GM12878 (cell line): ENCODE measurements around the gene DCDC2C.

Source experiments
- CTCF ChIP-seq, 3 experiments: IDR thresholded peaks in 2 of 3; conservative IDR thresholded peaks in 1 of 3; 2 replicates each; pipeline ENCODE4 v1.5.1; 2011; ENCODE audit warnings: low read depth in 3 of 3, low read length in 3 of 3, mild to moderate bottlenecking in 3 of 3, control low read depth in 2 of 3, moderate library complexity in 2 of 3, inconsistent platforms in 1 of 3, mixed read lengths in 1 of 3; ENCODE audit not compliant: control insufficient read depth in 2 of 3, insufficient read depth in 1 of 3; ENCODE audit errors: extremely low read depth in 1 of 3
- EP300 ChIP-seq, 2 experiments: fragments of 150-350 bp in 1 of 2; IDR thresholded peaks; 2 replicates each; pipeline ENCODE4 v1.6.1; 2011 to 2012; ENCODE audit warnings: low read depth in 2 of 2, low read length in 2 of 2, borderline replicate concordance in 1 of 2, improper control_type of control experiment in 1 of 2, inconsistent platforms in 1 of 2; ENCODE audit not compliant: control insufficient read depth in 1 of 2
- EZH2 ChIP-seq: IDR thresholded peaks from 2 replicates; pipeline ENCODE4 v1.6.1; 2012; ENCODE audit warnings: low read depth, mild to moderate bottlenecking, control low read depth, inconsistent platforms, low read length, borderline replicate concordance; ENCODE audit not compliant: control insufficient read depth
- MYC ChIP-seq: IDR thresholded peaks from 2 replicates; pipeline ENCODE4 v1.6.1; 2011; ENCODE audit warnings: mild to moderate bottlenecking, low read length, moderate library complexity, inconsistent platforms; ENCODE audit not compliant: insufficient read depth, insufficient replicate concordance, insufficient read length, severe bottlenecking
- PKNOX1 ChIP-seq: fragments of 450-650 bp; IDR thresholded peaks from 2 replicates; pipeline ENCODE4 v1.6.1; 2016; ENCODE audit warnings: mild to moderate bottlenecking
- POLR2A ChIP-seq: IDR thresholded peaks from 2 replicates; pipeline ENCODE4 v1.6.1; 2011; ENCODE audit warnings: low read depth, mild to moderate bottlenecking, low read length
- POLR2AphosphoS2 ChIP-seq: IDR thresholded peaks from 2 replicates; pipeline ENCODE4 v1.6.1; 2011; ENCODE audit warnings: low read depth, mild to moderate bottlenecking, low read length, improper control_type of control experiment, moderate library complexity
- RB1 ChIP-seq: fragments of 450-650 bp; formaldehyde crosslinking; IDR thresholded peaks from 2 replicates; pipeline ENCODE4 v1.6.1; 2017; ENCODE audit warnings: mild to moderate bottlenecking, borderline replicate concordance
- SIN3A ChIP-seq: IDR thresholded peaks from 2 replicates; pipeline ENCODE4 v1.6.1; 2012; ENCODE audit warnings: low read depth, low read length, improper control_type of control experiment
- YY1 ChIP-seq: IDR thresholded peaks from 2 replicates; pipeline ENCODE4 v1.6.1; 2011; ENCODE audit warnings: low read depth, mild to moderate bottlenecking, low read length
- ZNF274 ChIP-seq: IDR thresholded peaks from one replicate; pipeline ENCODE4 v1.8.0; 2011; ENCODE audit not compliant: insufficient read length, insufficient read depth
- ZNF592 ChIP-seq: fragments of 450-650 bp; IDR thresholded peaks from 2 replicates; pipeline ENCODE4 v1.6.1; 2017; ENCODE audit warnings: mild to moderate bottlenecking, moderate library complexity
- ZZZ3 ChIP-seq: IDR thresholded peaks from 2 replicates; pipeline ENCODE4 v1.6.1; 2011; ENCODE audit warnings: low read depth; ENCODE audit not compliant: control insufficient read depth, insufficient read length
- TF ChIP-seq, protein P1 (sequence below): fragments of 450-650 bp; formaldehyde crosslinking; IDR thresholded peaks from 2 replicates; pipeline ENCODE4 v1.4.0; 2022; ENCODE audit warnings: mild to moderate bottlenecking, moderate library complexity

DNA sequence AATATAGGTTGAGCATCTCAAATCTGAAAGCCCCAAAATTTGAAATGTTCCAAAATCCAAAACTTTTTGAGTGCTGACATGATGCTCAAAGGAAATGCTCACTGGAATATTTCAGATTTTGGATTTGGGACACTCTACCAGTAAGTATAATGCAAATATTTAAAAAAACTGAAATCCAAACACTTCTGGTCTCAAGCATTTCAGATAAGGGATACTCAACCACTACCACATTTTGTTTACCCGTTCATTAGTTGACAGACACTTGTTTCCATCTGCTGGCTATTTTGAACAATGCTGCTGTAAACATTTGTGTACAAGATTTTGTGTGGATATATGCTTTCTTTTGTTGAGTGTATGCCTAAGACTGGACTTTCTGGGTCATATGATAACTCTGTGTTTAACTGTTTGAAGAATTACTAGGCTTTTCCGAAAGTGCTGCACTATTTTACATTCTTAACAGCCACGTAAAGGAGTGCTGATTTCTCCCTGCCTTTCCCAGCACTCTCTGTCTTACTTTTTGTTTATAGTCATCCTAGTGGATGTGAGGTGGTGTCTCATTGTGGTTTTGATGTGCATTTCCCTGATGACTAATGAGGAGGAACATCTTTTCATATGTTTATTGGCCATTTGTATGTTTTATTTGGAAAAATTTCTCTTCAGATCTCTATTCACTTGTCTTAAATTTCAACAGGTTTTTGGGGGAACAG lies 19.5 kb upstream of the DCDC2C start:
- TF ChIP-seq POLR2AphosphoS2: no peak
- 0 out of 6 replicates have a peak, but pooled peaks of 1 of the 3 experiments have one; percentile 4 for TF ChIP-seq CTCF (IDR thresholded peaks at IDR 0.05 in 2 of 3, conservative IDR thresholded peaks at IDR 0.05 in 1 of 3; ENCODE audit: control insufficient read depth in 2 of 3, extremely low read depth in 1 of 3, insufficient read depth in 1 of 3, low read depth in 3 of 3, low read length in 3 of 3)
- no peak for TF ChIP-seq POLR2A
- TF ChIP-seq RB1: no peak
- TF ChIP-seq EZH2: no peak
- TF ChIP-seq, protein P1, sequence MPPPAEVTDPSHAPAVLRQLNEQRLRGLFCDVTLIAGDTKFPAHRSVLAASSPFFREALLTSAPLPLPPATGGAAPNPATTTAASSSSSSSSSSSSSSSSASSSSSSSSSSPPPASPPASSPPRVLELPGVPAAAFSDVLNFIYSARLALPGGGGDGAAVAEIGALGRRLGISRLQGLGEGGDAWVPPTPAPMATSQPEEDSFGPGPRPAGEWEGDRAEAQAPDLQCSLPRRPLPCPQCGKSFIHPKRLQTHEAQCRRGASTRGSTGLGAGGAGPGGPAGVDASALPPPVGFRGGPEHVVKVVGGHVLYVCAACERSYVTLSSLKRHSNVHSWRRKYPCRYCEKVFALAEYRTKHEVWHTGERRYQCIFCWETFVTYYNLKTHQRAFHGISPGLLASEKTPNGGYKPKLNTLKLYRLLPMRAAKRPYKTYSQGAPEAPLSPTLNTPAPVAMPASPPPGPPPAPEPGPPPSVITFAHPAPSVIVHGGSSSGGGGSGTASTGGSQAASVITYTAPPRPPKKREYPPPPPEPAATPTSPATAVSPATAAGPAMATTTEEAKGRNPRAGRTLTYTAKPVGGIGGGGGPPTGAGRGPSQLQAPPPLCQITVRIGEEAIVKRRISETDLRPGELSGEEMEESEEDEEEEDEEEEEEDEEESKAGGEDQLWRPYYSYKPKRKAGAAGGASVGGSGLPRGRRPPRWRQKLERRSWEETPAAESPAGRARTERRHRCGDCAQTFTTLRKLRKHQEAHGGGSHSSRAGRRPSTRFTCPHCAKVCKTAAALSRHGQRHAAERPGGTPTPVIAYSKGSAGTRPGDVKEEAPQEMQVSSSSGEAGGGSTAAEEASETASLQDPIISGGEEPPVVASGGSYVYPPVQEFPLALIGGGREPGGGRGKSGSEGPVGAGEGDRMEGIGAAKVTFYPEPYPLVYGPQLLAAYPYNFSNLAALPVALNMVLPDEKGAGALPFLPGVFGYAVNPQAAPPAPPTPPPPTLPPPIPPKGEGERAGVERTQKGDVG (CRISPR knock-in tag): no peak
- TF ChIP-seq YY1: no peak
- no peak for TF ChIP-seq SIN3A
- no peak for TF ChIP-seq EP300 (IDR thresholded peaks at IDR 0.05; ENCODE audit: borderline replicate concordance in 1 of 2, control insufficient read depth in 1 of 2, low read depth in 2 of 2, low read length in 2 of 2)
- TF ChIP-seq MYC: no peak
- TF ChIP-seq PKNOX1: no peak
- TF ChIP-seq ZZZ3: no peak
- TF ChIP-seq ZNF592: no peak
- TF ChIP-seq ZNF274: no peak
